Measurements from ENCODE around the gene PJVK.
"Not testable (repeated sequence)": the region's sequence is repeated elsewhere in the genome, so short reads cannot be mapped to it uniquely, and the experiment has no call there.

PJVK gene

GRCh38 chr2:178450774-178451525 is at the start of gene PJVK, which contains the start of gene PRKRA:
Gene PJVK, plus strand, starts transcription at chr2:178451378. Its CDS starts 2,032 bp downstream, at chr2:178453410.
Gene PRKRA, minus strand, starts transcription at chr2:178451175. Its CDS starts 145 bp downstream, at chr2:178451030.
- no peaks in the 10 kb centered on the region for H3K27me3 ChIP-seq (ENCODE audit: control insufficient read depth, insufficient read depth, low read length)
- peak within 1 kb of the TSS; percentile 87 for H3K4me3 ChIP-seq (ENCODE audit: low read length)
- peaks cover 3% of the 10 kb centered on the region for H3K36me3 ChIP-seq (ENCODE audit: control insufficient read depth, insufficient read depth, low read length)
- H3K9ac ChIP-seq (ENCODE audit: low read length) = peak within 1 kb of the TSS; percentile 94
- peak within 1 kb of the TSS; percentile 99 for H3K27ac ChIP-seq (ENCODE audit: low read depth, low read length)
- peaks cover 12% of the 10 kb centered on the region for H3K4me1 ChIP-seq (ENCODE audit: control insufficient read depth, insufficient read depth, low read length)

- H3K27me3 ChIP-seq (ENCODE audit: control insufficient read depth, insufficient read depth, low read length) = no peaks in the 10 kb centered on the region
- no peak overlapping the region for H3K9ac ChIP-seq (ENCODE audit: low read length)
- no peaks in the 10 kb centered on the region for H3K4me1 ChIP-seq (ENCODE audit: control insufficient read depth, insufficient read depth, low read length)
- no peak overlapping the region for H3K4me3 ChIP-seq (ENCODE audit: low read length)
- H3K36me3 ChIP-seq (ENCODE audit: control insufficient read depth, insufficient read depth, low read length) = no peaks in the 10 kb centered on the region
- no peak overlapping the region for H3K27ac ChIP-seq (ENCODE audit: low read depth, low read length)
Observed at GRCh38 chr2:178401994-178402437, 49.2 kb upstream of the PJVK start.

GRCh38 chr2:178403671-178404306 is 47.4 kb upstream of the PJVK start:
- H3K27me3 ChIP-seq (ENCODE audit: control insufficient read depth, insufficient read depth, low read length) = no peaks in the 10 kb centered on the region
- no peak overlapping the region for H3K4me3 ChIP-seq (ENCODE audit: low read length)
- no peaks in the 10 kb centered on the region for H3K36me3 ChIP-seq (ENCODE audit: control insufficient read depth, insufficient read depth, low read length)
- H3K9ac ChIP-seq (ENCODE audit: low read length) = no peak overlapping the region
- no peaks in the 10 kb centered on the region for H3K4me1 ChIP-seq (ENCODE audit: control insufficient read depth, insufficient read depth, low read length)
- no peak overlapping the region for H3K27ac ChIP-seq (ENCODE audit: low read depth, low read length)

GRCh38 chr2:178404368-178404767 is 46.8 kb upstream of the PJVK start:
- Histone ChIP-seq H3K27ac (ENCODE audit: low read depth, low read length) (no peak overlapping the region), H3K9ac (ENCODE audit: low read length) (no peak overlapping the region), H3K27me3 (ENCODE audit: control insufficient read depth, insufficient read depth, low read length) (no peaks in the 10 kb centered on the region), H3K36me3 (ENCODE audit: control insufficient read depth, insufficient read depth, low read length) (no peaks in the 10 kb centered on the region), H3K4me3 (ENCODE audit: low read length) (no peak overlapping the region), H3K4me1 (ENCODE audit: control insufficient read depth, insufficient read depth, low read length) (no peaks in the 10 kb centered on the region)

GRCh38 chr2:178409261-178409660 is 41.9 kb upstream of the PJVK start:
- H3K9ac ChIP-seq (ENCODE audit: low read length) = no peak overlapping the region
- H3K27me3 ChIP-seq (ENCODE audit: control insufficient read depth, insufficient read depth, low read length) = no peaks in the 10 kb centered on the region
- H3K36me3 ChIP-seq (ENCODE audit: control insufficient read depth, insufficient read depth, low read length) = no peaks in the 10 kb centered on the region
- H3K27ac ChIP-seq (ENCODE audit: low read depth, low read length) = no peak overlapping the region
- H3K4me3 ChIP-seq (ENCODE audit: low read length) = no peak overlapping the region
- no peaks in the 10 kb centered on the region for H3K4me1 ChIP-seq (ENCODE audit: control insufficient read depth, insufficient read depth, low read length)

GRCh38 chr2:178412047-178412446 is 39.1 kb upstream of the PJVK start:
- Histone ChIP-seq H3K4me3 (ENCODE audit: low read length) (no peak overlapping the region), H3K27me3 (ENCODE audit: control insufficient read depth, insufficient read depth, low read length) (no peaks in the 10 kb centered on the region), H3K4me1 (ENCODE audit: control insufficient read depth, insufficient read depth, low read length) (no peaks in the 10 kb centered on the region), H3K9ac (ENCODE audit: low read length) (no peak overlapping the region), H3K36me3 (ENCODE audit: control insufficient read depth, insufficient read depth, low read length) (no peaks in the 10 kb centered on the region), H3K27ac (ENCODE audit: low read depth, low read length) (no peak overlapping the region)

GRCh38 chr2:178412453-178412852 is 38.7 kb upstream of the PJVK start:
- not testable (repeated sequence) for H3K9ac ChIP-seq (ENCODE audit: low read length); H3K27me3 ChIP-seq (ENCODE audit: control insufficient read depth, insufficient read depth, low read length); H3K4me3 ChIP-seq (ENCODE audit: low read length); H3K4me1 ChIP-seq (ENCODE audit: control insufficient read depth, insufficient read depth, low read length); H3K27ac ChIP-seq (ENCODE audit: low read depth, low read length); H3K36me3 ChIP-seq (ENCODE audit: control insufficient read depth, insufficient read depth, low read length)

GRCh38 chr2:178413472-178414265 is 37.5 kb upstream of the PJVK start:
- peak overlapping the region; percentile 91 for H3K27ac ChIP-seq (ENCODE audit: low read depth, low read length)
- H3K27me3 ChIP-seq (ENCODE audit: control insufficient read depth, insufficient read depth, low read length) = no peaks in the 10 kb centered on the region
- H3K4me1 ChIP-seq (ENCODE audit: control insufficient read depth, insufficient read depth, low read length) = no peaks in the 10 kb centered on the region
- H3K4me3 ChIP-seq (ENCODE audit: low read length) = peak overlapping the region; percentile 72
- no peaks in the 10 kb centered on the region for H3K36me3 ChIP-seq (ENCODE audit: control insufficient read depth, insufficient read depth, low read length)
- peak overlapping the region; percentile 34 for H3K9ac ChIP-seq (ENCODE audit: low read length)

GRCh38 chr2:178414266-178415247 is 36.6 kb upstream of the PJVK start:
- H3K4me3 ChIP-seq (ENCODE audit: low read length) = peak overlapping the region; percentile 72
- H3K27me3 ChIP-seq (ENCODE audit: control insufficient read depth, insufficient read depth, low read length) = no peaks in the 10 kb centered on the region
- H3K4me1 ChIP-seq (ENCODE audit: control insufficient read depth, insufficient read depth, low read length) = no peaks in the 10 kb centered on the region
- H3K9ac ChIP-seq (ENCODE audit: low read length) = no peak overlapping the region
- H3K36me3 ChIP-seq (ENCODE audit: control insufficient read depth, insufficient read depth, low read length) = no peaks in the 10 kb centered on the region
- H3K27ac ChIP-seq (ENCODE audit: low read depth, low read length) = peak overlapping the region; percentile 91

- no peaks in the 10 kb centered on the region for H3K27me3 ChIP-seq (ENCODE audit: control insufficient read depth, insufficient read depth, low read length)
Observed at GRCh38 chr2:178415979-178416378, 35.2 kb upstream of the PJVK start.

GRCh38 chr2:178417916-178418315 is 33.3 kb upstream of the PJVK start:
- Histone ChIP-seq H3K27ac (ENCODE audit: low read depth, low read length) (no peak overlapping the region), H3K4me3 (ENCODE audit: low read length) (no peak overlapping the region), H3K4me1 (ENCODE audit: control insufficient read depth, insufficient read depth, low read length) (no peaks in the 10 kb centered on the region), H3K36me3 (ENCODE audit: control insufficient read depth, insufficient read depth, low read length) (no peaks in the 10 kb centered on the region), H3K9ac (ENCODE audit: low read length) (no peak overlapping the region), H3K27me3 (ENCODE audit: control insufficient read depth, insufficient read depth, low read length) (no peaks in the 10 kb centered on the region)

More at GRCh38 chr2:178415979-178416378, 35.2 kb upstream of the PJVK start:
- H3K4me3 ChIP-seq (ENCODE audit: low read length) = no peak overlapping the region
- no peak overlapping the region for H3K9ac ChIP-seq (ENCODE audit: low read length)
- no peaks in the 10 kb centered on the region for H3K36me3 ChIP-seq (ENCODE audit: control insufficient read depth, insufficient read depth, low read length)
- no peak overlapping the region for H3K27ac ChIP-seq (ENCODE audit: low read depth, low read length)
- no peaks in the 10 kb centered on the region for H3K4me1 ChIP-seq (ENCODE audit: control insufficient read depth, insufficient read depth, low read length)

Measured in rectal smooth muscle tissue (tissue), 1 donor.